LNCAP (cell line): ENCODE results near the gene ECT2L.

ENCODE experiments used
- CTCF ChIP-seq: fragments of 450-650 bp; IDR thresholded peaks from 2 replicates; pipeline ENCODE4 v1.5.1; 2017; ENCODE audit warnings: mild to moderate bottlenecking

Gene ECT2L

GRCh38 chr6:138864343-138864890 is 68.5 kb downstream of the ECT2L start:
- no peak for TF ChIP-seq CTCF

- TF ChIP-seq CTCF, result no peak
These were observed 69.7 kb downstream of the ECT2L start for GRCh38 chr6:138865480-138866109.

GRCh38 chr6:138868181-138868580 is 72.3 kb downstream of the ECT2L start:
- TF ChIP-seq CTCF, result no peak

GRCh38 chr6:138869398-138869797 is 73.5 kb downstream of the ECT2L start:
- TF ChIP-seq CTCF, result no peak

- TF ChIP-seq CTCF, result no peak
These were observed 77.3 kb downstream of the ECT2L start for GRCh38 chr6:138873191-138873590.

GRCh38 chr6:138882369-138883017 is 86.6 kb downstream of the ECT2L start:
- TF ChIP-seq CTCF, result no peak

GRCh38 chr6:138885156-138885819 is 89.4 kb downstream of the ECT2L start:
- TF ChIP-seq CTCF, result no peak
